H9 (cell line): ENCODE data around the gene ARMC12. TPM values are rescaled to one million over a fixed set of nuclear protein-coding genes. Genes with fewer than 3 reads are reported as not detected.

Source experiments
- DNase-seq: peaks from one replicate; pipeline ENCODE4 v3.0.0-alpha.2; 2017
- H2AFZ ChIP-seq: one replicate; pipeline ENCODE4 v1.6.1; 2013; ENCODE audit warnings: mild to moderate bottlenecking, low read length, control low read depth, moderate library complexity
- H2AK5ac ChIP-seq: 2 replicates; pipeline ENCODE4 v1.6.1; 2013; ENCODE audit warnings: low read length, control low read depth, mixed read lengths; ENCODE audit not compliant: insufficient read length
- H2BK120ac ChIP-seq: one replicate; pipeline ENCODE4 v1.6.1; 2013; ENCODE audit warnings: low read depth, mild to moderate bottlenecking, low read length, control low read depth, inconsistent platforms; ENCODE audit not compliant: poor library complexity, severe bottlenecking
- H2BK12ac ChIP-seq: 2 replicates; pipeline ENCODE4 v1.6.1; 2013; ENCODE audit warnings: low read length, control low read depth, mixed read lengths, low read depth; ENCODE audit not compliant: insufficient read length
- H2BK15ac ChIP-seq: 2 replicates; pipeline ENCODE4 v1.6.1; 2013; ENCODE audit warnings: low read depth, low read length, control low read depth
- H2BK20ac ChIP-seq: one replicate; pipeline ENCODE4 v1.6.1; 2013; ENCODE audit warnings: low read depth, mild to moderate bottlenecking, low read length, control low read depth, inconsistent platforms; ENCODE audit not compliant: poor library complexity, severe bottlenecking
- H2BK5ac ChIP-seq: 2 replicates; pipeline ENCODE4 v1.6.1; 2013; ENCODE audit warnings: low read length, control low read depth, mixed read lengths; ENCODE audit not compliant: insufficient read length
- H3K14ac ChIP-seq: 2 replicates; pipeline ENCODE4 v1.6.1; 2013; ENCODE audit warnings: low read length, control low read depth; ENCODE audit not compliant: insufficient read depth
- H3K18ac ChIP-seq: 2 replicates; pipeline ENCODE4 v1.6.1; 2013; ENCODE audit warnings: low read depth, mild to moderate bottlenecking, mixed read lengths, low read length, control low read depth; ENCODE audit not compliant: insufficient read length
- H3K23ac ChIP-seq: 2 replicates; pipeline ENCODE4 v1.6.1; 2013; ENCODE audit warnings: low read length, control low read depth, mixed read lengths, low read depth; ENCODE audit not compliant: insufficient read length
- H3K23me2 ChIP-seq: 2 replicates; pipeline ENCODE4 v1.6.1; 2013; ENCODE audit warnings: low read depth, mild to moderate bottlenecking, mixed read lengths, low read length, control low read depth; ENCODE audit not compliant: insufficient read length, poor library complexity, severe bottlenecking
- H3K27ac ChIP-seq: 2 replicates; pipeline ENCODE4 v1.5.1; 2013; ENCODE audit warnings: low read length, control low read depth, mixed read lengths, low read depth; ENCODE audit not compliant: insufficient read length
- H3K27me3 ChIP-seq: 2 replicates; pipeline ENCODE4 v1.6.1; 2013; ENCODE audit warnings: low read length, control low read depth, inconsistent platforms; ENCODE audit not compliant: insufficient read depth
- H3K4ac ChIP-seq: 2 replicates; pipeline ENCODE4 v1.6.1; 2013; ENCODE audit warnings: low read depth, mild to moderate bottlenecking, control low read depth, inconsistent platforms, low read length, moderate library complexity
- H3K4me1 ChIP-seq: 2 replicates; pipeline ENCODE4 v1.6.1; 2013; ENCODE audit warnings: low read length, control low read depth, inconsistent platforms; ENCODE audit not compliant: insufficient read depth
- H3K4me2 ChIP-seq: 2 replicates; pipeline ENCODE4 v1.6.1; 2013; ENCODE audit warnings: low read length, control low read depth, mixed read lengths; ENCODE audit not compliant: insufficient read length, insufficient read depth
- H3K56ac ChIP-seq: 2 replicates; pipeline ENCODE4 v1.6.1; 2013; ENCODE audit warnings: low read depth, mild to moderate bottlenecking, mixed read lengths, low read length, control low read depth; ENCODE audit not compliant: insufficient read length
- H3K79me1 ChIP-seq: 2 replicates; pipeline ENCODE4 v1.6.1; 2013; ENCODE audit warnings: low read depth, mild to moderate bottlenecking, moderate library complexity, low read length, control low read depth, inconsistent platforms; ENCODE audit not compliant: insufficient read depth, poor library complexity, severe bottlenecking
- H3K79me2 ChIP-seq: 2 replicates; pipeline ENCODE4 v1.6.1; 2013; ENCODE audit warnings: low read length, control low read depth, inconsistent platforms; ENCODE audit not compliant: insufficient read depth
- H3K9ac ChIP-seq: 2 replicates; pipeline ENCODE4 v1.6.1; 2013; ENCODE audit warnings: low read length, control low read depth, mixed read lengths; ENCODE audit not compliant: insufficient read length; ENCODE audit errors: extremely low read depth
- H3K9me3 ChIP-seq: one replicate; pipeline ENCODE4 v1.6.1; 2013; ENCODE audit warnings: low read depth, low read length, inconsistent platforms; ENCODE audit not compliant: control insufficient read depth
- H3T11ph ChIP-seq: one replicate; pipeline ENCODE4 v1.6.1; 2013; ENCODE audit warnings: mild to moderate bottlenecking, low read length, control low read depth, inconsistent platforms
- H4K20me1 ChIP-seq: one replicate; pipeline ENCODE4 v1.6.1; 2013; ENCODE audit not compliant: control insufficient read depth, insufficient read length, insufficient read depth
- H4K5ac ChIP-seq: 2 replicates; pipeline ENCODE4 v1.6.1; 2013; ENCODE audit warnings: low read depth, mild to moderate bottlenecking, mixed read lengths, low read length, control low read depth; ENCODE audit not compliant: insufficient read length
- H4K8ac ChIP-seq: replicated peaks from 2 replicates; pipeline ENCODE4 v1.6.1; 2013; ENCODE audit warnings: low read length, control low read depth, mixed read lengths, low read depth; ENCODE audit not compliant: insufficient read length
- H4K91ac ChIP-seq: 2 replicates; pipeline ENCODE4 v1.6.1; 2013; ENCODE audit warnings: low read depth, mild to moderate bottlenecking, moderate library complexity, mixed read lengths, low read length, control low read depth; ENCODE audit not compliant: insufficient read length
- H3K27ac Mint-ChIP-seq, 3 experiments: 2 replicates in 2 of 3; 3 replicates in 1 of 3; pipeline ENCODE4 v1.8.0; 2020 to 2021; ENCODE audit warnings: mixed read lengths in 3 of 3, mild to moderate bottlenecking in 1 of 3, moderate library complexity in 1 of 3
- H3K27me3 Mint-ChIP-seq: 2 replicates; pipeline ENCODE4 v1.8.0; 2021; ENCODE audit warnings: low read depth, mild to moderate bottlenecking, moderate library complexity, mixed read lengths
- H3K36me3 Mint-ChIP-seq, 3 experiments: 2 replicates in 2 of 3; 3 replicates in 1 of 3; pipeline ENCODE4 v1.8.0; 2020 to 2021; ENCODE audit warnings: low read depth in 3 of 3, mixed read lengths in 3 of 3; ENCODE audit not compliant: insufficient read depth in 1 of 3
- H3K4me1 Mint-ChIP-seq, 2 experiments: 2 replicates each; pipeline ENCODE4 v1.8.0; 2020; ENCODE audit warnings: mixed read lengths in 2 of 2
- H3K4me3 Mint-ChIP-seq, 2 experiments: 2 replicates in 1 of 2; 3 replicates in 1 of 2; pipeline ENCODE4 v1.8.0; 2020 to 2021; ENCODE audit warnings: mild to moderate bottlenecking in 2 of 2, mixed read lengths in 2 of 2, moderate library complexity in 1 of 2
- H3K9me3 Mint-ChIP-seq, 2 experiments: 2 replicates in 1 of 2; 3 replicates in 1 of 2; pipeline ENCODE4 v1.8.0; 2020; ENCODE audit warnings: mild to moderate bottlenecking in 2 of 2, mixed read lengths in 2 of 2, moderate library complexity in 1 of 2
- CTCF ChIP-seq: fragments of 200-600 bp; sonication (generic); conservative IDR thresholded peaks from 3 replicates; pipeline ENCODE4 v1.8.0; 2021; ENCODE audit warnings: antibody characterized with exemption, mild to moderate bottlenecking
- WGBS: extraction: QIAGEN DNeasy Blood & Tissue Kit; methylation state at CpG from one replicate; pipeline ENCODE4 v1.1.7; 2013; ENCODE audit warnings: missing lambda C conversion rate, low lambda C conversion rate, mixed read lengths; ENCODE audit not compliant: insufficient read length; ENCODE audit errors: extremely low coverage; 5-methylcytosine and 5-hydroxymethylcytosine counted together
- total RNA-seq: library from RNA; stranded (reverse); gene quantifications from 2 replicates; pipeline ENCODE4 v1.2.1, GENCODE V29; 2021

The ARMC12 gene
- total RNA-seq, 1 experiment from 2014 or later = 1.7 TPM

GRCh38 chr6:35731414-35731735 is 5.5 kb upstream of the ARMC12 start:
- H4K91ac ChIP-seq = no peak overlapping the region
- H3K79me1 ChIP-seq = no peaks in the 10 kb centered on the region
- H2BK120ac ChIP-seq = no peak overlapping the region
- peaks cover 2% of the 10 kb centered on the region; the same call in 1 of the 2 replicates for H3K27me3 ChIP-seq
- peak overlapping the region; percentile 83 for H3K14ac ChIP-seq
- no CpG with 5 or more reads among the region's 23 CpGs for WGBS
- no peak overlapping the region for H2BK20ac ChIP-seq
- peak; percentile 95 for DNase-seq
- H3K56ac ChIP-seq = no peak overlapping the region
- H3K23me2 ChIP-seq = peaks cover 11% of the 10 kb centered on the region
- H3K4me3 Mint-ChIP-seq = peak overlapping the region; percentile 75 to 92
- H3K9me3 ChIP-seq = no peaks in the 10 kb centered on the region
- no peak overlapping the region for H2BK12ac ChIP-seq
- H3K27ac ChIP-seq = no peak overlapping the region
- no peak overlapping the region for H3K23ac ChIP-seq
- H3K36me3 Mint-ChIP-seq = no peaks in the 10 kb centered on the region; a peak in 1 of 7 replicates
- H2BK5ac ChIP-seq = no peak overlapping the region
- H4K8ac ChIP-seq = no peak overlapping the region
- peak overlapping the region; percentile 65 to 96 (median 93); a peak in 5 of 7 replicates for H3K27ac Mint-ChIP-seq
- H3K27me3 Mint-ChIP-seq = peaks cover 19% of the 10 kb centered on the region
- no peak for TF ChIP-seq CTCF
- peak overlapping the region; percentile 92 for H3K4me2 ChIP-seq
- H3K4ac ChIP-seq = no peak overlapping the region; the same call in 1 of the 2 replicates
- H2BK15ac ChIP-seq = no peak overlapping the region
- H3K79me2 ChIP-seq = no peaks in the 10 kb centered on the region
- peak overlapping the region; percentile 92 for H3K18ac ChIP-seq
- no peaks in the 10 kb centered on the region for H4K20me1 ChIP-seq
- H3K4me1 ChIP-seq = peaks cover 15% of the 10 kb centered on the region
- H3K9ac ChIP-seq = peak overlapping the region; percentile 22
- no peak overlapping the region for H2AFZ ChIP-seq
- H3K4me1 Mint-ChIP-seq = peaks cover 56 to 58% of the 10 kb centered on the region in 2 experiments
- H4K5ac ChIP-seq = no peak overlapping the region
- no peak overlapping the region for H2AK5ac ChIP-seq
- H3K9me3 Mint-ChIP-seq = no peaks in the 10 kb centered on the region
- peak overlapping the region; percentile 68 for H3T11ph ChIP-seq
